ENCODE measurements around the gene AHNAK2.

DNA sequence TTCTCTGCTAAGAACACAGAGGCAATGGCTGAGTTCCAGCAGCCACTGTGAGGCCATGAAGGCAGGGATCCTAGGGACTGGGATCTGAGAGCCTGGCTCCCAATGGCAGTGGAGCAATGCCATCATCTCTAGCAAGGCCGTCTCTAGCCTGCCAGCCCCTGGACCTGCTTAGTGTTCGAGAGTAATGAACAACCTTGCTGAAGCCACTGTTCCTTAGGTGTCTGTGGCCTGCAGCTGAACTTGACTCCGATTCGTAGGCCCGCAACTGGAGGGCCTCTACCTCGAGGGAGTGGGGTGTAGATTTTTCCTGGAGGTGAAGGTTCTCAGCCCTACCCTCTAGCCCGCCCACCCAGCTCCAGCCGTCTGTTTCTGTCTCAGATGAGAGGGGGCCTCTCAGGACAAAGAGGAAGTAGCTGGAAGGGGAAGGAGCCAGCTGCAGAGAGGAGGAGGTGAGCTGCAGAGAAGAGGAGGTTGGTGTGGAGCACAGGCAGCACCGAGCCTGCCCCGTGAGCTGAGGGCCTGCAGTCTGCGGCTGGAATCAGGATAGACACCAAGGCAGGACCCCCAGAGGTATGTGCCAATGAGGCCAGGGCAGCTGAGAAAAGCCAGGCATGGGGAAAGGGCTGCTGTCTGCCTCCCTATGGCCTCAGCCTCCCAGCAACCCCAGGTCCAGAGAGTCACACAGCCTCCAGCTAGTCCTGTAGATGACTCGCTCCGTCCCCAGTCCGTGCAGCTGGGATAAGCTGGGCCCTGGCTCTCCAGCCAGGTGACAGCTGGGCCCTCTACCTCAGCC lies 53.6 kb downstream of the AHNAK2 start, which contains the start of gene PLD4:
- TF ChIP-seq, protein P1, sequence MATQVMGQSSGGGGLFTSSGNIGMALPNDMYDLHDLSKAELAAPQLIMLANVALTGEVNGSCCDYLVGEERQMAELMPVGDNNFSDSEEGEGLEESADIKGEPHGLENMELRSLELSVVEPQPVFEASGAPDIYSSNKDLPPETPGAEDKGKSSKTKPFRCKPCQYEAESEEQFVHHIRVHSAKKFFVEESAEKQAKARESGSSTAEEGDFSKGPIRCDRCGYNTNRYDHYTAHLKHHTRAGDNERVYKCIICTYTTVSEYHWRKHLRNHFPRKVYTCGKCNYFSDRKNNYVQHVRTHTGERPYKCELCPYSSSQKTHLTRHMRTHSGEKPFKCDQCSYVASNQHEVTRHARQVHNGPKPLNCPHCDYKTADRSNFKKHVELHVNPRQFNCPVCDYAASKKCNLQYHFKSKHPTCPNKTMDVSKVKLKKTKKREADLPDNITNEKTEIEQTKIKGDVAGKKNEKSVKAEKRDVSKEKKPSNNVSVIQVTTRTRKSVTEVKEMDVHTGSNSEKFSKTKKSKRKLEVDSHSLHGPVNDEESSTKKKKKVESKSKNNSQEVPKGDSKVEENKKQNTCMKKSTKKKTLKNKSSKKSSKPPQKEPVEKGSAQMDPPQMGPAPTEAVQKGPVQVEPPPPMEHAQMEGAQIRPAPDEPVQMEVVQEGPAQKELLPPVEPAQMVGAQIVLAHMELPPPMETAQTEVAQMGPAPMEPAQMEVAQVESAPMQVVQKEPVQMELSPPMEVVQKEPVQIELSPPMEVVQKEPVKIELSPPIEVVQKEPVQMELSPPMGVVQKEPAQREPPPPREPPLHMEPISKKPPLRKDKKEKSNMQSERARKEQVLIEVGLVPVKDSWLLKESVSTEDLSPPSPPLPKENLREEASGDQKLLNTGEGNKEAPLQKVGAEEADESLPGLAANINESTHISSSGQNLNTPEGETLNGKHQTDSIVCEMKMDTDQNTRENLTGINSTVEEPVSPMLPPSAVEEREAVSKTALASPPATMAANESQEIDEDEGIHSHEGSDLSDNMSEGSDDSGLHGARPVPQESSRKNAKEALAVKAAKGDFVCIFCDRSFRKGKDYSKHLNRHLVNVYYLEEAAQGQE (IDR thresholded peaks at IDR 0.05; ENCODE audit: insufficient read depth in 1 of 2, low read depth in 2 of 2, low read length in 1 of 2) = no peak
- TF ChIP-seq, protein P2, sequence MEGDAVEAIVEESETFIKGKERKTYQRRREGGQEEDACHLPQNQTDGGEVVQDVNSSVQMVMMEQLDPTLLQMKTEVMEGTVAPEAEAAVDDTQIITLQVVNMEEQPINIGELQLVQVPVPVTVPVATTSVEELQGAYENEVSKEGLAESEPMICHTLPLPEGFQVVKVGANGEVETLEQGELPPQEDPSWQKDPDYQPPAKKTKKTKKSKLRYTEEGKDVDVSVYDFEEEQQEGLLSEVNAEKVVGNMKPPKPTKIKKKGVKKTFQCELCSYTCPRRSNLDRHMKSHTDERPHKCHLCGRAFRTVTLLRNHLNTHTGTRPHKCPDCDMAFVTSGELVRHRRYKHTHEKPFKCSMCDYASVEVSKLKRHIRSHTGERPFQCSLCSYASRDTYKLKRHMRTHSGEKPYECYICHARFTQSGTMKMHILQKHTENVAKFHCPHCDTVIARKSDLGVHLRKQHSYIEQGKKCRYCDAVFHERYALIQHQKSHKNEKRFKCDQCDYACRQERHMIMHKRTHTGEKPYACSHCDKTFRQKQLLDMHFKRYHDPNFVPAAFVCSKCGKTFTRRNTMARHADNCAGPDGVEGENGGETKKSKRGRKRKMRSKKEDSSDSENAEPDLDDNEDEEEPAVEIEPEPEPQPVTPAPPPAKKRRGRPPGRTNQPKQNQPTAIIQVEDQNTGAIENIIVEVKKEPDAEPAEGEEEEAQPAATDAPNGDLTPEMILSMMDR (IDR thresholded peaks at IDR 0.05) = no peak
- TF ChIP-seq SIN3A (IDR thresholded peaks at IDR 0.05; ENCODE audit: borderline replicate concordance, insufficient read depth, low read depth, low read length) = no peak
- TF ChIP-seq TCF7L2 (IDR thresholded peaks at IDR 0.05; ENCODE audit: low read depth, low read length) = no peak
- no peak for TF ChIP-seq POLR2AphosphoS5 (IDR thresholded peaks at IDR 0.05; ENCODE audit: low read depth, low read length)
